Activated CD4-positive, alpha-beta T cell treated with anti-CD3 and anti-CD28 coated beads, Interleukin-2, amount 50 U/mL, for 1 hour (primary cell): ENCODE measurements around the gene HSPA14.
"Not testable (repeated sequence)": the region's sequence is repeated elsewhere in the genome, so short reads cannot be mapped to it uniquely, and the experiment has no call there.

Source experiments
- DNase-seq: peaks from one replicate; pipeline ENCODE4 v3.0.0-alpha.2; 2020

The HSPA14 gene

GRCh38 chr10:14837757-14838581, at the start of gene HSPA14, which contains the start of the genes CDNF and MSANTD7:
Gene HSPA14, plus strand, starts transcription at chr10:14838306. Its CDS starts 97 bp downstream, at chr10:14838403.
Gene CDNF, minus strand, starts transcription at chr10:14838037. Its CDS starts 91 bp downstream, at chr10:14837946.
Gene MSANTD7, plus strand, starts transcription at chr10:14838306. Its CDS starts 3,979 bp downstream, at chr10:14842285.
- DNase-seq: peak; percentile 99

- no peak for DNase-seq
Observed at GRCh38 chr10:14798636-14799035, 39.5 kb upstream of the HSPA14 start.

- DNase-seq: no peak
Observed at GRCh38 chr10:14800397-14800796, 37.7 kb upstream of the HSPA14 start.

GRCh38 chr10:14801723-14802122, 36.4 kb upstream of the HSPA14 start:
- no peak for DNase-seq

- no peak for DNase-seq
Observed at GRCh38 chr10:14803827-14804226, 34.3 kb upstream of the HSPA14 start.

GRCh38 chr10:14806318-14806717, 31.8 kb upstream of the HSPA14 start:
- DNase-seq: no peak

GRCh38 chr10:14810969-14811953, 26.8 kb upstream of the HSPA14 start:
- no peak for DNase-seq

- DNase-seq: no peak
Observed at GRCh38 chr10:14812271-14812670, 25.8 kb upstream of the HSPA14 start.

- DNase-seq: no peak
Observed at GRCh38 chr10:14815681-14816080, 22.4 kb upstream of the HSPA14 start.

GRCh38 chr10:14816717-14817116, 21.4 kb upstream of the HSPA14 start:
- DNase-seq: not testable (repeated sequence)

- DNase-seq: no peak
Observed at GRCh38 chr10:14820010-14820774, 17.9 kb upstream of the HSPA14 start.

- no peak for DNase-seq
Observed at GRCh38 chr10:14820775-14821154, 17.3 kb upstream of the HSPA14 start.

GRCh38 chr10:14821635-14822375, 16.3 kb upstream of the HSPA14 start:
- DNase-seq: no peak

- peak; percentile 48 for DNase-seq
Observed at GRCh38 chr10:14822879-14823755, 15.0 kb upstream of the HSPA14 start.

- DNase-seq: no peak
Observed at GRCh38 chr10:14823966-14824365, 14.1 kb upstream of the HSPA14 start.

GRCh38 chr10:14826076-14826829, 11.9 kb upstream of the HSPA14 start:
- DNase-seq: no peak

- no peak for DNase-seq
Observed at GRCh38 chr10:14833106-14833505, 5.0 kb upstream of the HSPA14 start.

GRCh38 chr10:14836208-14836607, 1.9 kb upstream of the HSPA14 start:
- DNase-seq: no peak

GRCh38 chr10:14837003-14837756, 926 bp upstream of the HSPA14 start:
- no peak for DNase-seq
